AG09309 (cell line): Measurements from ENCODE around the gene COMMD6.
A peak's percentile ranks its signal among the peaks of the same experiment; 100 is the strongest.

Experiments
- DNase-seq: peaks from one replicate; pipeline ENCODE4 v3.0.0-alpha.2; 2010; ENCODE audit warnings: low read depth
- H3K4me3 ChIP-seq: 2 replicates; pipeline ENCODE4 v1.5.1; 2011; ENCODE audit warnings: mild to moderate bottlenecking, low read depth, low read length, moderate library complexity; ENCODE audit not compliant: control insufficient read depth
- TF ChIP-seq, protein P1 (sequence below): IDR thresholded peaks from 2 replicates; pipeline ENCODE4 v1.5.1; 2011; ENCODE audit warnings: mild to moderate bottlenecking, low read depth, low read length, inconsistent platforms; ENCODE audit not compliant: insufficient read depth, control insufficient read depth; ENCODE audit errors: missing control alignments

COMMD6 gene

DNA sequence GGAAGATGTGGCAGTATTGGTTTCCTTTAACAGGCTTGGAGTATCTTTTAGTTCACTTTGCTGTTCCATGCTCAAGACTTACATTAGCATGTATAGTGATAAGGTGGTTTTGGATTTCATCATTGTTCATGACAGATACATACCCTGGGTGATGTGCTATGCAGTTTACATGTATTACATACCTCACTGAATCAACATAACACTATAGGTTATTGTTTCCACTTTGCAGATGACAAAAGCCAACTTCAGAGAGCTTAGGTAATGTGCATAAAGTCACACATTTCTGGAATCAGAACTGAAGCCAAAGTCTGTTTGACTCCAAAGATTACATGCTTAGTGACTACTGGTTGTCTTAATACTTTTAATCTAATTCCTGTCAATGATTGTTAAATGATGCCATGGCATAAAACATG, 7.1 kb downstream of the COMMD6 start:
- DNase-seq, result no peak
- H3K4me3 ChIP-seq, result no peak overlapping the region
- TF ChIP-seq, protein P1, sequence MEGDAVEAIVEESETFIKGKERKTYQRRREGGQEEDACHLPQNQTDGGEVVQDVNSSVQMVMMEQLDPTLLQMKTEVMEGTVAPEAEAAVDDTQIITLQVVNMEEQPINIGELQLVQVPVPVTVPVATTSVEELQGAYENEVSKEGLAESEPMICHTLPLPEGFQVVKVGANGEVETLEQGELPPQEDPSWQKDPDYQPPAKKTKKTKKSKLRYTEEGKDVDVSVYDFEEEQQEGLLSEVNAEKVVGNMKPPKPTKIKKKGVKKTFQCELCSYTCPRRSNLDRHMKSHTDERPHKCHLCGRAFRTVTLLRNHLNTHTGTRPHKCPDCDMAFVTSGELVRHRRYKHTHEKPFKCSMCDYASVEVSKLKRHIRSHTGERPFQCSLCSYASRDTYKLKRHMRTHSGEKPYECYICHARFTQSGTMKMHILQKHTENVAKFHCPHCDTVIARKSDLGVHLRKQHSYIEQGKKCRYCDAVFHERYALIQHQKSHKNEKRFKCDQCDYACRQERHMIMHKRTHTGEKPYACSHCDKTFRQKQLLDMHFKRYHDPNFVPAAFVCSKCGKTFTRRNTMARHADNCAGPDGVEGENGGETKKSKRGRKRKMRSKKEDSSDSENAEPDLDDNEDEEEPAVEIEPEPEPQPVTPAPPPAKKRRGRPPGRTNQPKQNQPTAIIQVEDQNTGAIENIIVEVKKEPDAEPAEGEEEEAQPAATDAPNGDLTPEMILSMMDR, result no peak

DNA sequence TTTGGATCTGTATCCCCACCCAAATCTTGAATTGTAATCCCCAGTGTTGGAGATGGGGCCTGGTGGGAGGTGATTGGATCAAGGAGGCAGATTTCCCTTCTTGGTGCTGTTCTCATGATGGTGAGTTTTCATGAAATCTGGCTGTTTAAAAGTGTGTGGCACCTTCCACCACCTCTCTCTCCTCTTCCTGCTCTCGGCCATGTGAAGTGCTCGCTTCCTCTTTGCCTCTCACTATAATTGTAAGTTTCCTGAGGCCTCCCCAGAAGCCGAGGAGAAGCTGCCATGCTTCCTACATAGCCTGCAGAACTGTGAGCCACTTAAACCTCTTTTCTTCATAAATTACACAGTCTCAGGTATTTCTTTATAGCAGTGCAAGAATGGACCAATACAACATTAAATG, 15.7 kb downstream of the COMMD6 start:
- TF ChIP-seq, protein P1, result no peak
- no peak overlapping the region for H3K4me3 ChIP-seq
- DNase-seq, result no peak

DNA sequence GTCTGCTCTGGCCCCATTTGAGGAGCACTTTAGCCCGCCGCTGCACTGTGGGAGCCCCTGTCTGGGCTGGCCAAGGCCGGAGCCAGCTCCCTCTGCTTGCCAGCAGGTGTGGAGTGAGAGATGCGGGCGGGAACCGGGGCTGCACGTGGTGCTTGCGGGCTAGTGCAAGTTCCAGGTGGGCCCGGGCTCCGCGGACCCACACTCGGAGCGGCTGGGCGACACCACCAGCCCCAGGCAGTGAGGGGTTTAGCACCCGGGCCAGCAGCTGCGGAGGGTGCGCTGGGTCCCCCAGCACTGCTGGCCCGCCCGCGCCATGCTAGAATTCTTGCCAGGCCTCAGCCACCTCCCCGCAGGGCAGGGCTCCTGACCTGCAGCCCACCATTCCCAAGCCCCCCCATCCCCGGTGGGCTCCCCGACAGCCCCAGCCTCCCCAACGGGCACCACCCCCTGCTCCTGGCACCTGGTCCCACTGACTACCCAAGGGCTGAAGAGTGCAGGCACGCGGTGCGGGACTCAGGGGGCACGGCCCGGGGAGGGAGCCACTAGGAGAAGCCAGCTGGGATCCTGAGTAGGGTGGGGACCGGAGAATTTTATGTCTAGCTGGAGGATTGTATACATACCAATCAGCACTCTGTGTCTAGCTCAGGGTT, 19.1 kb downstream of the COMMD6 start:
- TF ChIP-seq, protein P1, result no peak
- no peak for DNase-seq

DNA sequence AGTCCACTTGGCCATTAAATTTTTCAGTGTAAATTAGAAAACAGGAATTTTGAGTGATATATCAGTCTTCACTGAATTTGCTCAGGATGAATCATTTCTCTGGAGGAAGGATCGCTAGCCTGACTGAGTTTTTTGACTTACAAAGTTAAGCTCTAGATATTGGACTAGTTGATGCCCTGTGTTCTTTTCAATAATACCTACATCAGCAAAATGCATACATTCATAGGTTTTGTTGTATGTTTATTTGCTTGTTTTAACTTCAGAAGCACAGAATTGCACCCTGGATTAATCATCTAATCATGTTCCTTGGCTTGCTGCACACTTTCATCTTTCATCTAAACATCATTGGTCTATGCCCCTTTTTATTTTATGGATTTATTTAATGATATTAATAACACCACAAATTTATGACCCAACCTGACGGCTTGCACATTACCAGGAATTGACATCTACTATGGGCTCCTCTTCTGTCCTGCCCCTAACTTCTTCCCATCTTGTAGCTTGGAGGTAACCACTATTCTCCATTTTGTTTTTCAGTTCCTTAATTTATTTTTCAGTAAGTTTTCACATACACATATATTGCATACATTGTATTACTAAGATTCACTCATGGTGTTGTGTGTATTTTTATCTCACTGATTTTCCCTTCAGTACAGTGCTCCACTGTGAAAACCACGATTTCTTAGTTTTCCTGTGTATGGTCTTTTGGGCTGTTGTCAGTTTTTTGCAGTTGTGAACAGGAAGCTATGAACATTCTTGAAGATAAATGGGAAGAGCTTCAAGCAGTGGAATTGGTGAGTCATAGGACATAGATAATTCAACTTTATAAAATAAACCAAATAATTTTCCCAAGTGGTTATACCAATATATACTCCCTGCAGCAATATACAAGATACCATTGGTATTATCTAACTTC, 23.3 kb downstream of the COMMD6 start:
- TF ChIP-seq, protein P1, result no peak

More for the DNA sequence above, 19.1 kb downstream of the COMMD6 start:
- H3K4me3 ChIP-seq, result no peak overlapping the region

DNA sequence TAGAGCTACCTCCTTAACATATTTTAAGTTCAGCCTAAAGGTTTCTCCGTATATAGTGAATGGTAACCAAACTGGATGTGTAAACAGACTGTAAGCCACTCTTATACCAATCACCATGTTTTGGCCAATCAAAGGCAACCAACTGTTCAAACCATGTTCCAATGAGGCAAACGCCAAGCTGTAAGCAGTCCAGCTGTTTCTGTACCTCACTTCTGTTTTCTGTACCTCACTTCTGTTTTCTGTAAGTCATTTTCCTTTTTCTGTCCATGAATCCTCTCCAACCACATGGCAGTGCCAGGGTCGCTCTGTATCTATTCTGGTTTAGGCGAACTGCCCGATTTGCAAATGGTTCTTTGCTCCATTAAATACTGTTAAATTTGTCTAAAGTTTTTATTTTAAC, 24.4 kb downstream of the COMMD6 start:
- H3K4me3 ChIP-seq, result no peak overlapping the region
- DNase-seq, result no peak
- TF ChIP-seq, protein P1, result no peak

More for the DNA sequence above, 23.3 kb downstream of the COMMD6 start:
- DNase-seq, result peak; percentile 4
- H3K4me3 ChIP-seq, result no peak overlapping the region

DNA sequence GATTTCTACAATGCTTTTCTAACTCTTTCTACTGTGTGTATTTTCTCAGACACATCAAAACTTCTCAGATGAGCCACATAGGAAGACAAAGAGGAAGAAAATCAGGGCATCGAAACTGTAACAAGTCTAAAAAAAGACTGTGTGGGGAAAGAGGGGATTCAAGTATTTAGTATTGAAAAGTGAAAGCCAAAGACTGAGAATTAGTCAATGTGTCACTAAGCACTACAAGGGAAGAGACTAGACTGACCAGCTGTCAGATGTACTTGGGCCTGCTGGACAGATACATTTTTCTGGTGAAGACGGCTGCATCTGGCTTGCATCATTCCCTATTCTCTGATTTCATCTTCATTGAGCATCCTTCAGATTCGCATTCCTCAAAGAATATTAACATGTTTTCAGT, 25.4 kb downstream of the COMMD6 start:
- H3K4me3 ChIP-seq, result no peak overlapping the region
- TF ChIP-seq, protein P1, result no peak

More for the DNA sequence above, 25.4 kb downstream of the COMMD6 start:
- DNase-seq, result no peak
